K562 (cell line): ENCODE measurements around the gene SLC4A4. TPM values are rescaled to one million over a fixed set of nuclear protein-coding genes. Genes with fewer than 3 reads are reported as not detected.

Source experiments
- ATAC-seq: fragments of 200-7000 bp; cut with Tn5 transposase; 3 replicates; pipeline ENCODE4 v1.9.1; 2020; ENCODE audit warnings: moderate library complexity
- BruUV-seq: library from RNA; stranded (reverse); fragments of 400-500 nt; replicated peaks from 2 replicates; lab custom pipeline; 2021; lab: Mats Ljungman, UMichigan
- CTCF ChIA-PET: fragments of 300-600 bp; formaldehyde crosslinking; extraction: SDS; loops from one replicate; lab custom pipeline; 2021; ENCODE audit warnings: low intra/inter-chr PET ratio; lab: Yijun Ruan, JAX
- POLR2A ChIA-PET: fragments of 300-600, 350-650 bp; sonication (Branson Sonifier 250); formaldehyde crosslinking; extraction: SDS; loops from one replicate; lab custom pipeline; 2021; ENCODE audit warnings: antibody characterized with exemption, inconsistent platforms; lab: Yijun Ruan, JAX
- DNase-seq, 4 experiments: peaks; one replicate each; pipeline versions ENCODE4 v3.0.0 to v3.0.0-alpha.2; 2011 to 2018; ENCODE audit warnings: low spot score in 3 of 4, mixed read lengths in 3 of 4; ENCODE audit errors: extremely low read depth in 1 of 4
- FAIRE-seq: peaks from 2 replicates; lab custom pipeline; 2011; peaks lifted over from hg19 to GRCh38; lab: Jason Lieb, UNC
- H2AFZ ChIP-seq: 2 replicates; pipeline ENCODE4 v1.6.0; 2011; ENCODE audit warnings: low read depth, low read length, control low read depth, inconsistent platforms
- H3K27ac ChIP-seq: fragments of 200-600 bp; 3 replicates; pipeline ENCODE4 v1.8.0; 2011; ENCODE audit warnings: low read depth, mild to moderate bottlenecking, control low read depth, inconsistent platforms, low read length, moderate library complexity, mixed read lengths; ENCODE audit errors: extremely low read depth
- H3K27me3 ChIP-seq, 2 experiments: fragments of 300-600 bp in 1 of 2; 2 replicates in 1 of 2; 3 replicates in 1 of 2; pipeline versions ENCODE4 v1.6.0 to v1.8.0; 2011; ENCODE audit warnings: inconsistent platforms in 2 of 2, low read length in 2 of 2, mild to moderate bottlenecking in 1 of 2, mixed read lengths in 1 of 2, moderate library complexity in 1 of 2; ENCODE audit not compliant: control insufficient read depth in 2 of 2, insufficient read depth in 2 of 2
- H3K36me3 ChIP-seq: fragments of 300-600 bp; 3 replicates; pipeline ENCODE4 v1.8.0; 2011; ENCODE audit warnings: mild to moderate bottlenecking, low read length, inconsistent platforms; ENCODE audit not compliant: control insufficient read depth, insufficient read depth
- H3K4me1 ChIP-seq, 2 experiments: fragments of 200-600 bp in 1 of 2; replicated peaks in 1 of 2; 2 replicates in 1 of 2; 3 replicates in 1 of 2; pipeline versions ENCODE4 v1.5.1 to v1.8.0; 2011; ENCODE audit warnings: inconsistent platforms in 2 of 2, low read length in 2 of 2, mild to moderate bottlenecking in 1 of 2, mixed read lengths in 1 of 2, moderate library complexity in 1 of 2; ENCODE audit not compliant: control insufficient read depth in 2 of 2, insufficient read depth in 2 of 2
- H3K4me2 ChIP-seq: 2 replicates; pipeline ENCODE4 v1.6.1; 2011; ENCODE audit warnings: low read length, control low read depth, inconsistent platforms, mixed read lengths; ENCODE audit not compliant: insufficient read depth
- H3K4me3 ChIP-seq: fragments of 200-600 bp; sonication (generic), shearing (Covaris generic); 2 replicates; pipeline ENCODE4 v1.5.1; 2016; ENCODE audit warnings: control low read depth, inconsistent platforms
- H3K79me2 ChIP-seq: fragments of 200-600 bp; 3 replicates; pipeline ENCODE4 v1.8.0; 2011; ENCODE audit warnings: low read length, inconsistent platforms; ENCODE audit not compliant: control insufficient read depth, insufficient read depth
- H3K9ac ChIP-seq, 2 experiments: 2 replicates each; pipeline versions ENCODE4 v1.6.0 to v1.6.1; 2011; ENCODE audit warnings: low read depth in 2 of 2, low read length in 2 of 2, control low read depth in 1 of 2, inconsistent platforms in 1 of 2, mild to moderate bottlenecking in 1 of 2, mixed read lengths in 1 of 2; ENCODE audit not compliant: insufficient read depth in 1 of 2
- H3K9me1 ChIP-seq: one replicate; pipeline ENCODE4 v1.6.0; 2011; ENCODE audit warnings: inconsistent platforms, mild to moderate bottlenecking, low read length, moderate library complexity; ENCODE audit not compliant: control insufficient read depth, insufficient read depth
- H3K9me3 ChIP-seq: replicated peaks from 2 replicates; pipeline ENCODE4 v1.5.1; 2011; ENCODE audit warnings: low read depth, low read length, inconsistent platforms; ENCODE audit not compliant: control insufficient read depth, insufficient read depth
- H4K20me1 ChIP-seq: replicated peaks from 2 replicates; pipeline ENCODE4 v1.6.1; 2011; ENCODE audit warnings: low read length, inconsistent platforms, mixed read lengths; ENCODE audit not compliant: control insufficient read depth, insufficient read depth
- BRD9 ChIP-seq: fragments of 450-650 bp; IDR thresholded peaks from 2 replicates; pipeline ENCODE4 v1.6.1; 2018; ENCODE audit warnings: low read depth; ENCODE audit not compliant: partially characterized antibody
- CHD4 ChIP-seq: fragments of 200-600 bp; sonication (generic); IDR thresholded peaks from 3 replicates; pipeline ENCODE4 v1.6.1; 2012; ENCODE audit warnings: low read depth, mild to moderate bottlenecking, mixed read lengths, low read length, inconsistent platforms; ENCODE audit not compliant: insufficient read depth, insufficient replicate concordance, poor library complexity, severe bottlenecking
- GATAD2B ChIP-seq: fragments of 450-650 bp; IDR thresholded peaks from 2 replicates; pipeline ENCODE4 v1.6.1; 2017; ENCODE audit warnings: mild to moderate bottlenecking, borderline replicate concordance
- MLX ChIP-seq, 2 experiments: fragments of 450-650 bp in 1 of 2; sonication (generic) in 1 of 2; formaldehyde crosslinking; conservative IDR thresholded peaks; 2 replicates each; pipeline versions ENCODE4 v1.4.0 to v1.8.1; 2020 to 2022; ENCODE audit warnings: mild to moderate bottlenecking in 1 of 2, missing genetic modification reagents in 1 of 2
- ZBED1 ChIP-seq: IDR thresholded peaks from 2 replicates; pipeline ENCODE4 v1.6.1; 2014
- ZNF318 ChIP-seq, 2 experiments: fragments of 450-650 bp; IDR thresholded peaks; 2 replicates each; pipeline ENCODE4 v1.6.1; 2016; ENCODE audit warnings: mild to moderate bottlenecking in 2 of 2, borderline replicate concordance in 1 of 2, low read depth in 1 of 2, moderate library complexity in 1 of 2
- ZNF324 ChIP-seq: fragments of 250-450 bp; sonication (Bioruptor Pico); IDR thresholded peaks from 2 replicates; pipeline ENCODE4 v1.4.0; 2020; ENCODE audit warnings: mild to moderate bottlenecking
- WGBS: fragments of 100-300 bp; shearing (Covaris generic); methylation state at CpG from one replicate; pipeline ENCODE4 v1.1.6; 2016; ENCODE audit warnings: low coverage, mixed read lengths; ENCODE audit not compliant: insufficient coverage; ENCODE audit errors: missing lambda C conversion rate; 5-methylcytosine and 5-hydroxymethylcytosine counted together
- in situ Hi-C: fragments of 300-500 bp; cut with MboI; formaldehyde crosslinking; loops from 4 replicates; pipeline ENCODE4 v1.15.0; 2018; ENCODE audit warnings: inconsistent platforms, mixed read lengths
- intact Hi-C: fragments of 100-400 bp; cut with micrococcal nuclease; formaldehyde crosslinking; loops from 2 replicates; pipeline ENCODE4 v1.14.2; 2022
- polyA plus RNA-seq, 8 experiments: library from polyadenylated mRNA; depleted of rRNA in 4 of 8; stranded (reverse) in 5 of 8; unstranded in 3 of 8; fragments of >200 nt; fragmentation: Nextera tagmentation in 2 of 8; fragmentation: Illumina TruSeq in 1 of 8; extraction: Ambion mirVana in 2 of 8; extraction: Trizol in 1 of 8; gene quantifications; 2 replicates each; pipeline versions ENCODE4 v1.2.1 to v1.2.3, GENCODE V29; 2011 to 2014; ENCODE audit warnings: inconsistent platforms in 1 of 8, missing spikeins in 1 of 8
- total RNA-seq, 7 experiments: library from RNA; depleted of rRNA in 6 of 7; stranded (reverse); fragments of >200 nt in 6 of 7; fragmentation: Illumina TruSeq in 2 of 7; extraction: Trizol in 2 of 7; gene quantifications; 2 replicates each; pipeline versions ENCODE4 v1.2.1 to v1.2.3, GENCODE V29; 2011 to 2021; ENCODE audit warnings: low replicate concordance in 1 of 7

The SLC4A4 gene
- total and polyA plus RNA-seq, 9 of the 15 experiments (the other 6 are each of a cell fraction or from before 2014, with no cell fraction given), result 0.01 to 0.18 (median 0.07) TPM; not detected in 2

- Histone ChIP-seq H3K9ac (no peak overlapping the region), H2AFZ (no peak overlapping the region), H3K9me1 (no peaks in the 10 kb centered on the region), H3K4me2 (no peak overlapping the region), H3K36me3 (no peaks in the 10 kb centered on the region), H3K27ac (no peak overlapping the region), H3K4me3 (no peak overlapping the region), H3K4me1 (no peaks in the 10 kb centered on the region), H4K20me1 (no peaks in the 10 kb centered on the region), H3K27me3 (no peaks in the 10 kb centered on the region), H3K9me3 (no peaks in the 10 kb centered on the region), H3K79me2 (no peaks in the 10 kb centered on the region)
- no peak for ATAC-seq
- CTCF ChIA-PET, result no interaction called here
- no peak for DNase-seq
- BruUV-seq, result no TSS peak
- FAIRE-seq, result no peak
- intact Hi-C loops, result no loop called here
- in situ Hi-C loops, result no loop called here
- TF ChIP-seq ZNF324 (CRISPR knock-in tag) (no peak), GATAD2B (no peak), ZBED1 (no peak), BRD9 (no peak)
- POLR2A ChIA-PET, result no interaction called here
Measured at GRCh38 chr4:71495454-71495853, 156.6 kb downstream of the SLC4A4 start.

GRCh38 chr4:71497078-71497477 lies 158.3 kb downstream of the SLC4A4 start:
- Histone ChIP-seq H3K4me2 (no peak overlapping the region), H2AFZ (no peak overlapping the region), H4K20me1 (no peaks in the 10 kb centered on the region), H3K9me1 (no peaks in the 10 kb centered on the region), H3K9ac (no peak overlapping the region), H3K4me1 (no peaks in the 10 kb centered on the region), H3K4me3 (no peak overlapping the region), H3K79me2 (no peaks in the 10 kb centered on the region), H3K9me3 (no peaks in the 10 kb centered on the region), H3K27me3 (no peaks in the 10 kb centered on the region), H3K27ac (no peak overlapping the region), H3K36me3 (no peaks in the 10 kb centered on the region)
- ChIA-PET POLR2A (interaction anchor here (0.8 kb wide), 1 partner anchor 43 kb away, joined by 3 read pairs; no protein-coding TSS in a partner anchor), CTCF (no interaction called here)
- intact Hi-C loops, result no loop called here
- FAIRE-seq (no peak), DNase-seq (no peak), ATAC-seq (no peak)
- in situ Hi-C loops, result no loop called here
- 2% methylated on average over 3 of the region's 3 CpGs for whole genome bisulfite sequencing
- no TSS peak for BruUV-seq
- TF ChIP-seq CHD4 (no peak), MLX (CRISPR knock-in tag; conservative IDR thresholded peaks at IDR 0.05) (no peak), ZNF318 (IDR thresholded peaks at IDR 0.05; ENCODE audit: borderline replicate concordance in 1 of 2, low read depth in 1 of 2) (no peak)
